ENCODE measurements around the gene COQ8B. TPM values are rescaled to one million over a fixed set of nuclear protein-coding genes. Genes with fewer than 3 reads are reported as not detected.

Gene COQ8B
- total RNA-seq, 1 experiment from 2014 or later, result 19.5 TPM

DNA sequence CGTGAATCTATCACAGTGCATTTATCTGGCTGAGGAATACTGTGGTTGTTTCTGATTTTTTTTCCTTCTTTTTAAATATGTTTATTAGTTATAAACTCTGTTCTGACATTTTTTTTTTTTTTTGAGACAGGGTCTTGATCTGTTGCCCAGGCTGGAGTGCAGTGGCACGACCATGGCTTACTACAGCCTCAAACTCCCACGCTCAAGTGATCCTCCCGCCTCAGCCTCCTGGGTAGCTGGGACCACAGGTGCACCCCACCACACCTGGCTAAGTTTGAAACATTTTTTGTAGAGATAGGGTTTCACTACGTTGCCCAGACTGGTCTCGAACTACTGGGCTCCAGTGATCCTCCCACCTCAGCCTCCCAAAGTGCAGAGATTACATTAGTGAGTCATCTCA lies 19.7 kb downstream of the COQ8B start:
- H3K9me3 ChIP-seq (ENCODE audit: low read length), result no peaks in the 10 kb centered on the region
- H3K4me3 ChIP-seq (ENCODE audit: low read length), result no peak overlapping the region
- no peaks in the 10 kb centered on the region for H3K4me1 ChIP-seq (ENCODE audit: insufficient read depth, low read length)
- H2AFZ ChIP-seq (ENCODE audit: low read length), result no peak overlapping the region
- DNase-seq, result no peak
- no peak for ATAC-seq
- TF ChIP-seq EZH2phosphoT487 (IDR thresholded peaks at IDR 0.05; ENCODE audit: borderline replicate concordance, low read length), result no peak
- TF ChIP-seq EZH2 (IDR thresholded peaks at IDR 0.05; ENCODE audit: low read length, unreplicated experiment), result no peak
- TF ChIP-seq, protein P1, sequence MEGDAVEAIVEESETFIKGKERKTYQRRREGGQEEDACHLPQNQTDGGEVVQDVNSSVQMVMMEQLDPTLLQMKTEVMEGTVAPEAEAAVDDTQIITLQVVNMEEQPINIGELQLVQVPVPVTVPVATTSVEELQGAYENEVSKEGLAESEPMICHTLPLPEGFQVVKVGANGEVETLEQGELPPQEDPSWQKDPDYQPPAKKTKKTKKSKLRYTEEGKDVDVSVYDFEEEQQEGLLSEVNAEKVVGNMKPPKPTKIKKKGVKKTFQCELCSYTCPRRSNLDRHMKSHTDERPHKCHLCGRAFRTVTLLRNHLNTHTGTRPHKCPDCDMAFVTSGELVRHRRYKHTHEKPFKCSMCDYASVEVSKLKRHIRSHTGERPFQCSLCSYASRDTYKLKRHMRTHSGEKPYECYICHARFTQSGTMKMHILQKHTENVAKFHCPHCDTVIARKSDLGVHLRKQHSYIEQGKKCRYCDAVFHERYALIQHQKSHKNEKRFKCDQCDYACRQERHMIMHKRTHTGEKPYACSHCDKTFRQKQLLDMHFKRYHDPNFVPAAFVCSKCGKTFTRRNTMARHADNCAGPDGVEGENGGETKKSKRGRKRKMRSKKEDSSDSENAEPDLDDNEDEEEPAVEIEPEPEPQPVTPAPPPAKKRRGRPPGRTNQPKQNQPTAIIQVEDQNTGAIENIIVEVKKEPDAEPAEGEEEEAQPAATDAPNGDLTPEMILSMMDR (conservative IDR thresholded peaks at IDR 0.05; ENCODE audit: low read depth, low read length), result no peak
- H3K27me3 ChIP-seq (ENCODE audit: low read length), result no peaks in the 10 kb centered on the region
- BruUV-seq (replicated peaks), result no TSS peak
- intact Hi-C loops (cut with micrococcal nuclease), result no loop called here
- H3K9me2 ChIP-seq (replicated peaks; ENCODE audit: low read length), result no peaks in the 10 kb centered on the region
- no peaks in the 10 kb centered on the region for H3K36me3 ChIP-seq (ENCODE audit: low read depth, low read length)
- H3K9ac ChIP-seq (ENCODE audit: low read length), result no peak overlapping the region
- CTCF ChIA-PET, result no interaction called here
- H3K4me2 ChIP-seq (ENCODE audit: low read length), result no peak overlapping the region
- H3F3A ChIP-seq (ENCODE audit: low read length, unreplicated experiment), result no peaks in the 10 kb centered on the region
- no peak overlapping the region for H3K27ac ChIP-seq (ENCODE audit: low read length)
- H3K79me2 ChIP-seq (ENCODE audit: low read length), result no peaks in the 10 kb centered on the region
- POLR2A ChIA-PET (ENCODE audit: unreplicated experiment), result no interaction called here
- H4K20me1 ChIP-seq (ENCODE audit: low read length), result no peaks in the 10 kb centered on the region

DNA sequence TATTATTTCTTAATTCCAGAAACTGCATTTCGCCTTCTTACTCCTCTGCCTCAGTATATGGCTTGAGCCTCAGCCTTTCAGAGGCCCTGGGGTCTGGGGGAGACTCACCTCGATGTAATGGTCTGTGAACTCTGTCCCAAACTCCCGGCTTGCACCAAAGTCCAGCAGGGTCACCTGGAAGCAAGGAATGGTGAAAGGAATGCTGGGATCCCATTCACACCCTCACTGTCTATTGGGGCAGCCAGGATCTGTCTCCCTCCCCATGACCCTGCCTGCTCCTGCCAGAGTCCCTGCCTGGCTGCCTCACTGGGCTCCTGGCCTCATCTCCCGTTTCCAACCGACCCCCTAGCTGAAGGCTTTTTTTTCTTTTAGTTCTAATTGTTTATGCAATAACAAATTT lies 20.8 kb downstream of the COQ8B start:
- Histone ChIP-seq H3K36me3 (ENCODE audit: low read depth, low read length) (no peaks in the 10 kb centered on the region), H3K27me3 (ENCODE audit: low read length) (no peaks in the 10 kb centered on the region), H3F3A (ENCODE audit: low read length, unreplicated experiment) (no peaks in the 10 kb centered on the region), H3K9me3 (ENCODE audit: low read length) (no peaks in the 10 kb centered on the region), H4K20me1 (ENCODE audit: low read length) (no peaks in the 10 kb centered on the region), H3K4me1 (ENCODE audit: insufficient read depth, low read length) (peaks cover 5% of the 10 kb centered on the region), H3K9ac (ENCODE audit: low read length) (no peak overlapping the region), H3K79me2 (ENCODE audit: low read length) (no peaks in the 10 kb centered on the region), H3K4me2 (ENCODE audit: low read length) (no peak overlapping the region), H3K9me2 (replicated peaks; ENCODE audit: low read length) (no peaks in the 10 kb centered on the region), H3K27ac (ENCODE audit: low read length) (no peak overlapping the region), H3K4me3 (ENCODE audit: low read length) (no peak overlapping the region), H2AFZ (ENCODE audit: low read length) (no peak overlapping the region)
- ChIA-PET POLR2A (ENCODE audit: unreplicated experiment) (no interaction called here), CTCF (no interaction called here)
- DNase-seq, result no peak
- no peak for TF ChIP-seq EZH2 (IDR thresholded peaks at IDR 0.05; ENCODE audit: low read length, unreplicated experiment)
- TF ChIP-seq, protein P1 (conservative IDR thresholded peaks at IDR 0.05; ENCODE audit: low read depth, low read length), result no peak
- no peak for TF ChIP-seq EZH2phosphoT487 (IDR thresholded peaks at IDR 0.05; ENCODE audit: borderline replicate concordance, low read length)
- BruUV-seq (replicated peaks), result no TSS peak
- intact Hi-C loops (cut with micrococcal nuclease), result no loop called here
- ATAC-seq, result no peak

DNA sequence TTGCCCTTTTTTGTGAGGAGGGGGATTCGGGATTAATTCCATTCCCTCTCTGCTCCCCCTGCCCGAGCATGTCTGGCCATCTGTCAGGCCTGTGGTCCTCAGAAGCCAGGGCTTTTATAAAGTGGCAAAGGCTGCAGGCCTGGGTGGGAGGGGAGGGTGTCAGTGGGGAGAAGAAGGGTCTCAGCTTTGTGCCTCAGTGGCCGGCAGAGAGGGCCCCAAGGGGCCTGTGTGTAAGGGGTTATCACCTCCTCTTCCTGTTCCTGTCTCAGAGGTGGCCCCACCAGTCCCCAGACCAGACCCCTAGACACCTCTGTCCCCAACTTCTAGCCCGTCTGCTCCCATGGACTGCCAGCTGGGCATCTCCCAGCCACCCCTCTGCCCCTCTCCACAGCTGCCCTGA lies 22.8 kb downstream of the COQ8B start:
- BruUV-seq (replicated peaks), result no TSS peak
- no peak overlapping the region for H3K27ac ChIP-seq (ENCODE audit: low read length)
- H3K4me3 ChIP-seq (ENCODE audit: low read length), result no peak overlapping the region
- no peak overlapping the region for H2AFZ ChIP-seq (ENCODE audit: low read length)
- H3K9me2 ChIP-seq (replicated peaks; ENCODE audit: low read length), result no peaks in the 10 kb centered on the region
- intact Hi-C loops (cut with micrococcal nuclease), result no loop called here
- no peak overlapping the region for H3K9ac ChIP-seq (ENCODE audit: low read length)
- TF ChIP-seq, protein P1 (conservative IDR thresholded peaks at IDR 0.05; ENCODE audit: low read depth, low read length), result no peak
- TF ChIP-seq EZH2 (IDR thresholded peaks at IDR 0.05; ENCODE audit: low read length, unreplicated experiment) (no peak), EZH2phosphoT487 (IDR thresholded peaks at IDR 0.05; ENCODE audit: borderline replicate concordance, low read length) (no peak)
- no peaks in the 10 kb centered on the region for H3K27me3 ChIP-seq (ENCODE audit: low read length)
- H3K4me2 ChIP-seq (ENCODE audit: low read length), result no peak overlapping the region
- peaks cover 13% of the 10 kb centered on the region for H3K79me2 ChIP-seq (ENCODE audit: low read length)
- H3K9me3 ChIP-seq (ENCODE audit: low read length), result no peaks in the 10 kb centered on the region
- ChIA-PET CTCF (no interaction called here), POLR2A (ENCODE audit: unreplicated experiment) (no interaction called here)
- no peak for DNase-seq
- no peaks in the 10 kb centered on the region for H3K36me3 ChIP-seq (ENCODE audit: low read depth, low read length)
- peaks cover 18% of the 10 kb centered on the region for H3K4me1 ChIP-seq (ENCODE audit: insufficient read depth, low read length)
- H4K20me1 ChIP-seq (ENCODE audit: low read length), result no peaks in the 10 kb centered on the region
- H3F3A ChIP-seq (ENCODE audit: low read length, unreplicated experiment), result no peaks in the 10 kb centered on the region
- ATAC-seq, result no peak
